Peyer's patch (tissue), 4 donors: ENCODE data around the gene GLRX3. TPM values are rescaled to one million over a fixed set of nuclear protein-coding genes. Genes with fewer than 3 reads are reported as not detected.

Experiments used
- DNase-seq, 3 donors: peaks; one replicate each; pipeline ENCODE4 v3.0.0-alpha.2; 2017 to 2019
- H3K27ac ChIP-seq, 4 donors: fragments of 200-600 bp; sonication (generic); one replicate each; pipeline ENCODE4 v1.5.1; 2016 to 2019
- H3K27me3 ChIP-seq, 2 donors: fragments of 200-600 bp; sonication (generic); one replicate each; pipeline ENCODE4 v1.5.1; 2019
- H3K36me3 ChIP-seq, 3 donors: fragments of 200-600 bp; sonication (generic); one replicate each; pipeline ENCODE4 v1.5.1; 2016 to 2019
- H3K4me1 ChIP-seq, 4 donors: fragments of 200-600 bp; sonication (generic); one replicate each; pipeline ENCODE4 v1.5.1; 2016 to 2019
- H3K4me3 ChIP-seq, 4 donors: fragments of 200-600 bp; sonication (generic); 1 replicate in 3 of 4; 2 replicates in 1 of 4; pipeline ENCODE4 v1.5.1; 2016 to 2019; ENCODE audit warnings: mild to moderate bottlenecking in 1 of 4
- H3K9me3 ChIP-seq, 4 donors: fragments of 200-600 bp; sonication (generic); one replicate each; pipeline ENCODE4 v1.5.1; 2016 to 2019; ENCODE audit warnings: mild to moderate bottlenecking in 1 of 4
- CTCF ChIP-seq, 6 experiments: fragments of 450-650 bp in 4 of 6; fragments of 200-600 bp in 2 of 6; sonication (generic) in 1 of 6; IDR thresholded peaks; one replicate each; pipeline ENCODE4 v1.5.1; 2017 to 2019; ENCODE audit warnings: antibody characterized with exemption in 6 of 6, mild to moderate bottlenecking in 3 of 6, moderate library complexity in 1 of 6
- POLR2A ChIP-seq, 2 donors: fragments of 450-650 bp; IDR thresholded peaks; one replicate each; pipeline ENCODE4 v1.5.1; 2017; ENCODE audit warnings: antibody characterized with exemption in 2 of 2, mild to moderate bottlenecking in 2 of 2, moderate library complexity in 2 of 2
- total RNA-seq, 4 donors: library from RNA; depleted of rRNA; stranded (reverse); fragments of >200 nt; gene quantifications; one replicate each; pipeline ENCODE4 v1.1.0, GENCODE V29; 2016

Gene GLRX3
- total RNA-seq, 4 donors from 2014 or later = 23.9 to 53.8 (median 30.6) TPM

DNA sequence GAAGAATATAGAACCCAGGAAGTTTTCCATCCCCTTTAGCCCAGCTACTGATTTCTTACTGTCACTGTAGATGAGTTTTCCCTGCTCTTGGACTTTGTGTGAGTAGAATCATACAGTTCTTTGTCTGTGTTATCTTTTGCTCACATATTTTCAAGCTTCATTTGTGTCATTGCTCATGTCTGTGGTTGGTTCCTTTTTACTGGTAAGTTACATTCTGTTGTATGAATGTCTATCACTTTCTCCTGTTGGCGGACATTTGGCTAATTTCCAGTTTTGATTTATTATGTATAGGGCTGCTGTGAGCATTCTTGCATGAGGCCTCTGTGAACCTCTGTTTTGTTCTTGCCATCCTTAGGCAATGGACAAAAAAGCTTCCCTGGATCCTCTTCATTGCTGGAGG is 5.3 kb downstream of the GLRX3 start:
- Histone ChIP-seq H3K36me3 (peaks cover 0 to 20% (median 0%) of the 10 kb centered on the region in 3 donors), H3K4me1 (peaks cover 0 to 45% (median 18%) of the 10 kb centered on the region in 4 donors), H3K27me3 (no peaks in the 10 kb centered on the region), H3K4me3 (no peak overlapping the region), H3K27ac (peak overlapping the region in 1 of 4 donors; percentile 6), H3K9me3 (no peaks in the 10 kb centered on the region)
- TF ChIP-seq POLR2A (IDR thresholded peaks at IDR 0.05) (no peak), CTCF (IDR thresholded peaks at IDR 0.05) (no peak)
- DNase-seq = no peak

GRCh38 chr10:130141878-130142277 is 5.7 kb downstream of the GLRX3 start:
- no peaks in the 10 kb centered on the region for H3K27me3 ChIP-seq
- H3K27ac ChIP-seq = peak overlapping the region in 1 of 4 donors; percentile 6
- H3K36me3 ChIP-seq = peaks cover 0 to 22% (median 0%) of the 10 kb centered on the region in 3 donors
- peaks cover 0 to 45% (median 18%) of the 10 kb centered on the region in 4 donors for H3K4me1 ChIP-seq
- no peak overlapping the region for H3K4me3 ChIP-seq
- DNase-seq = peak in 1 of 3 donors; percentile 51
- TF ChIP-seq CTCF (IDR thresholded peaks at IDR 0.05) = no peak
- H3K9me3 ChIP-seq = no peaks in the 10 kb centered on the region

DNA sequence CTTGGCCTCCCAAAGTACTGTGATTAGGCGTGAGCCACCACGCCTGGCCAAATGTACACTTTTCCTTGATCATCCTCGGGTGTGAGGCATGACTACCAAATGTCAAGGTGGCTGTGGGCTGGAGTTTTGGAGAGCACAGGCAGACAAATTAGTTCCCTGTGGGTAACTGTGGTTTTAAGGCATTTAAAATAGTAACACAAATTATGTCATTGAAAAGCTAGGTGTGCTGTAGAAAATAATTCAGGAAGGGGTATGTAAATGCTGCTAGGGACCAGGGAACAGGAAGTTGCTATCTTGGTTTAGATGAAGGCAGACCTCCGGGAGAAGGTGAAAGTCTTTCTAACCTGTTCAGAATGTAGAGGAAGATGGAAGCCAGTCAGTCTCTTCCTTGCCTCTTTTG is 9.9 kb downstream of the GLRX3 start:
- TF ChIP-seq CTCF (IDR thresholded peaks at IDR 0.05) = no peak
- no peak for TF ChIP-seq POLR2A (IDR thresholded peaks at IDR 0.05)
- no peak overlapping the region for H3K4me3 ChIP-seq
- DNase-seq = no peak

DNA sequence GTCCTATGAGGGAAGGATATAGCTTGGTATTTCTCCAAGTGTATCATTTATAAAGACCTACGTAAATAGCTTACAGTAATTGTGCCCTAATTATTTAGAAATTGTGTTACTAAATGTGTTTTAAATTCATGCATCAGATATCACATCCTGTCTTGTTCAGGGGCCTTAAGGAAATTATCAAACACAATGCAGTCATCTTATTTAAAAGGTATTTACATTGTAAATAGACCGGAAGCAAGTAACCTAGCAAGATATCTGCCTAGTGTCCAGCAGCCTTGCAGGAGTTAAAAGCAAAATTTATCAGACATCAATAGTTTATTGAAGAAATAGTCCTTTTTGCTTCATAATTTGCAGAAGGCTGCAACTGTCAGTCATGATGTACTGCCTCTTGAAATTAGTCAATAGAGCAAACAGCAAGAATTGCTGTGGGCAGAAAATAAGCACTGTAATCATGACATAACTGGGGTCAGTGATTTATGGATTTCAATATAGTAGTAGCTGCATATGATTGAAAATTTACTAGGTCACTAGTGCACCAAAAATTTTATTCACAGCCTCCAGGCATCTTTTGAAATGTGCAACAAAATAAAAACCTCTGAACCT is 23.1 kb downstream of the GLRX3 start:
- no peak for TF ChIP-seq CTCF (IDR thresholded peaks at IDR 0.05)
- TF ChIP-seq POLR2A (IDR thresholded peaks at IDR 0.05) = no peak
- no peak for DNase-seq
- no peaks in the 10 kb centered on the region for H3K9me3 ChIP-seq
- no peaks in the 10 kb centered on the region for H3K4me1 ChIP-seq
- no peaks in the 10 kb centered on the region for H3K27me3 ChIP-seq
- H3K36me3 ChIP-seq = peaks cover 0 to 35% (median 0%) of the 10 kb centered on the region in 3 donors
- no peak overlapping the region for H3K27ac ChIP-seq
- H3K4me3 ChIP-seq = no peak overlapping the region

More for the DNA sequence above, 9.9 kb downstream of the GLRX3 start:
- Histone ChIP-seq H3K27ac (no peak overlapping the region), H3K36me3 (peaks cover 0 to 39% (median 0%) of the 10 kb centered on the region in 3 donors), H3K27me3 (no peaks in the 10 kb centered on the region), H3K4me1 (peaks cover 0 to 14% (median 10%) of the 10 kb centered on the region in 4 donors), H3K9me3 (no peaks in the 10 kb centered on the region)

GRCh38 chr10:130160775-130161174 is 24.6 kb downstream of the GLRX3 start:
- Histone ChIP-seq H3K9me3 (no peaks in the 10 kb centered on the region), H3K4me1 (no peaks in the 10 kb centered on the region), H3K27ac (no peak overlapping the region), H3K4me3 (no peak overlapping the region), H3K27me3 (no peaks in the 10 kb centered on the region), H3K36me3 (peaks cover 0 to 40% (median 0%) of the 10 kb centered on the region in 3 donors)
- DNase-seq = no peak
- TF ChIP-seq CTCF (IDR thresholded peaks at IDR 0.05) (no peak), POLR2A (IDR thresholded peaks at IDR 0.05) (no peak)
